Measurements from ENCODE around the gene ZNF521.

The ZNF521 gene

DNA sequence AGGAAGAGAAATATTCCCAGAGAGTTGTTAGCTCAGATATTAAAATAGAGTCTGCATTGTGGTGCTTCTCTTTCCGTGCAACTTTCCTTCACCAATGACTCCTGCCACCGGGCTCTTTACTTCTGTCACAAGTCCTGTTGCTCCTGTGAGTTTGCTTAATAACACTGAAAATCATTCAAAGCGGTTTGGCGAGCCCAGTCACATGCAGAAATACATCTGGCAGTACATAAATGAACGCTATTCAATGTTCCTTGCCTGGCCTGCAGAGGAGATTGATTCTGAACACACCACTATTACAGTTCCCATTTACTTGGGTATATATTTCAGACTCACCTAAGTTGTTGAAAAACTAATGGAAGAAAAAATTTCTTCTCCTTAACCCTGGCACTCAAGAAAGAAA, 276.6 kb downstream of the ZNF521 start:
- Histone ChIP-seq H3K27ac (no peak overlapping the region), H3K27me3 (no peaks in the 10 kb centered on the region), H3K9me3 (no peaks in the 10 kb centered on the region), H3K4me1 (ENCODE audit: control insufficient read depth in 1 of 2, insufficient read depth in 1 of 2, low read depth in 1 of 2, low read length in 1 of 2) (no peaks in the 10 kb centered on the region), H3K4me3 (ENCODE audit: low read depth in 1 of 2, low read length in 1 of 2) (no peak overlapping the region), H3K36me3 (no peaks in the 10 kb centered on the region)
- TF ChIP-seq, protein P1, sequence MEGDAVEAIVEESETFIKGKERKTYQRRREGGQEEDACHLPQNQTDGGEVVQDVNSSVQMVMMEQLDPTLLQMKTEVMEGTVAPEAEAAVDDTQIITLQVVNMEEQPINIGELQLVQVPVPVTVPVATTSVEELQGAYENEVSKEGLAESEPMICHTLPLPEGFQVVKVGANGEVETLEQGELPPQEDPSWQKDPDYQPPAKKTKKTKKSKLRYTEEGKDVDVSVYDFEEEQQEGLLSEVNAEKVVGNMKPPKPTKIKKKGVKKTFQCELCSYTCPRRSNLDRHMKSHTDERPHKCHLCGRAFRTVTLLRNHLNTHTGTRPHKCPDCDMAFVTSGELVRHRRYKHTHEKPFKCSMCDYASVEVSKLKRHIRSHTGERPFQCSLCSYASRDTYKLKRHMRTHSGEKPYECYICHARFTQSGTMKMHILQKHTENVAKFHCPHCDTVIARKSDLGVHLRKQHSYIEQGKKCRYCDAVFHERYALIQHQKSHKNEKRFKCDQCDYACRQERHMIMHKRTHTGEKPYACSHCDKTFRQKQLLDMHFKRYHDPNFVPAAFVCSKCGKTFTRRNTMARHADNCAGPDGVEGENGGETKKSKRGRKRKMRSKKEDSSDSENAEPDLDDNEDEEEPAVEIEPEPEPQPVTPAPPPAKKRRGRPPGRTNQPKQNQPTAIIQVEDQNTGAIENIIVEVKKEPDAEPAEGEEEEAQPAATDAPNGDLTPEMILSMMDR (IDR thresholded peaks at IDR 0.05), result no peak

DNA sequence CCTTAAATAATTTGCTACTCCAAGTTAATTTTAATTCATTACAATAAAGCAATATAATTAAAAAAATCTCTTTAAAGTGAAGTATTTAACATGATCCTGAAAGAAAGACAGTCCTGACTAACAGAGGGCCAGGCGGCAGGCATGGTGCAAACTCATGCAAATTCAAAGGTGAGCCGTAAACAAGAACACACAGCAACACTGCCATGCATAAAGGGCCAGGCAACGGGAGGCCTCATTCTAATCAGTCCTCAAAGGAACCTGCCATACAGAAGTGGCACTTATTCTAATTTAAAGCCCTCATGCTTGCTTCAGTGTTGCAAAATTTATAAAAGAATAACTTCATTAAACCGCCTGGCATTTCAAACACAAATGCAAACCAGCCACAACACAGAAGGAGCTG, 277.0 kb downstream of the ZNF521 start:
- no peaks in the 10 kb centered on the region for H3K36me3 ChIP-seq
- TF ChIP-seq, protein P1 (IDR thresholded peaks at IDR 0.05), result no peak

DNA sequence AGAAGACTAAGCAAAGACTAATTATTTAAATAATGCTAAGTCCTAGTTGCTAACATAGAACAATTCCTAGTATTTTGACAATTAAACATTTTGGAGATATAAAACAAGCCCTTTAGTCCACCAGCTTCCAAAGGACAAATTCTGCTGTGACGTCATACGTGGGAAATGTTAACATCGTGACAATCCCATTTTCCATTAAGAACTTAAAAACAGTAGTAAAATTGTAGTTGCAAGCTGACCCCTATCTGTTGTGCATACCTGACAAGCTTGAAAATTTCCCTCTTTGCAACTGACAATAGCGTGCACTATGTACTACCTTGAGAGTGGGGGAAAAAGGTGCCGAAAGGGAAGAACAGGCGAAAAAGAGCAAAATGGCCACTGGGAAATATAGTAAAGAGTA, 279.8 kb downstream of the ZNF521 start:
- no peaks in the 10 kb centered on the region for H3K36me3 ChIP-seq
- no peaks in the 10 kb centered on the region for H3K27me3 ChIP-seq
- H3K4me1 ChIP-seq (ENCODE audit: control insufficient read depth in 1 of 2, insufficient read depth in 1 of 2, low read depth in 1 of 2, low read length in 1 of 2), result no peaks in the 10 kb centered on the region
- TF ChIP-seq, protein P1 (IDR thresholded peaks at IDR 0.05), result no peak
- H3K4me3 ChIP-seq (ENCODE audit: low read depth in 1 of 2, low read length in 1 of 2), result no peak overlapping the region
- no peak overlapping the region for H3K27ac ChIP-seq
- no peaks in the 10 kb centered on the region for H3K9me3 ChIP-seq

More for the DNA sequence above, 277.0 kb downstream of the ZNF521 start:
- Histone ChIP-seq H3K4me1 (ENCODE audit: control insufficient read depth in 1 of 2, insufficient read depth in 1 of 2, low read depth in 1 of 2, low read length in 1 of 2) (no peaks in the 10 kb centered on the region), H3K9me3 (no peaks in the 10 kb centered on the region), H3K27ac (no peak overlapping the region), H3K4me3 (ENCODE audit: low read depth in 1 of 2, low read length in 1 of 2) (no peak overlapping the region), H3K27me3 (no peaks in the 10 kb centered on the region)

DNA sequence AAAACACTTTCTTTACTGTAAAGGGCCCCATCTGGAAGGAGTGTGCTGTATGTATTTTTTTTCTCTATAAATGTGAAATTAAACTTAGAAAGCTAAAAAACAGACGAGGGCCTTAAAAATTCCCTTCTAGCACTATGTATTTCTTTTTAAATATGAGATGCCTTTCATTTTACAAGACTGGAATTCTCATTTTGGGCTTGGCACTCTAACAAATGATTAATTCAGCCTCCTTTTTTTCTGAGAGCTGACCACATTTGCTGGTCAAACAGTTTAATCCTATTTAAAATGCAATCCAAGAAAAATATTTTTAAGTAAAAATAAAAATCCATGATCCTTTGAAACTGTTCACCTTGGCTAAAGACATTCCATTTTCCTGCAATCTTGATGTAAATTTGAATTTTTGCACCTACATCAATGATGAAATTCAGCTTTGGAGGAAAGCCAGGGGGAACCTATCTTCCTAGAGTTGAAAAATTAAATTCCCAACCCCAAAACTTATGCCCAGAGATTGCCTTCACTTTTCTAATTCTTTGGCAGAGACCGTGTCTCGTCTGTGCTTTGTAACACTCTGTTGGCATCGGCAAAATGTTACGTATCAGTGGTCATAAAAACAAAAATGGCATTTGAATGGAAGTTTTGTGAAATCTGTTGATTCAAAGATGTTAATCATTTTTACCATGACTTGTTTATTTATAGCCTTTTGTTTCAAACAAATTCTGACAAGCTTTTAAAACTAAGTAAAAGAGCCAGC, 284.5 kb downstream of the ZNF521 start:
- Histone ChIP-seq H3K27me3 (no peaks in the 10 kb centered on the region), H3K4me1 (ENCODE audit: control insufficient read depth in 1 of 2, insufficient read depth in 1 of 2, low read depth in 1 of 2, low read length in 1 of 2) (no peaks in the 10 kb centered on the region), H3K4me3 (ENCODE audit: low read depth in 1 of 2, low read length in 1 of 2) (no peak overlapping the region), H3K27ac (no peak overlapping the region), H3K36me3 (no peaks in the 10 kb centered on the region), H3K9me3 (no peaks in the 10 kb centered on the region)
- TF ChIP-seq, protein P1 (IDR thresholded peaks at IDR 0.05), result no peak

DNA sequence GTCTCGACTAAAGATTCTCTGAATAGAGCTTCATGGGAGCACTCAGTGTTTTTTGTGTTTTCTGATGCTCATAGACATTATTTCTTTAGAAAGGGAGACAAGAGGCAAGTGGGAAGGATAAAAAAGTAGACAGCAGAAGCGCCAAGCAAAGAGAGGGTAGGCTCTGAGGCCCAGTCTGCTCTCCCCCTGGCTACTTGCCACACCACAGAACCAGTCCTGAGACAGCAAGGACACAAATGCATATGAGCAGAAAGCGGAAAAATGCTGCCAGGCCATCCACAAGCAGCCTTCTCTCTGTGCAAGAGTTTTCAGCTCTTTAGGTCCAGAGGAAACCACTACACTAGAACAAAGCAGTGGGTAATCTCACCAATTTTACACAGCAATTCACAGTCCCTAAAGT, 285.4 kb downstream of the ZNF521 start:
- TF ChIP-seq, protein P1 (IDR thresholded peaks at IDR 0.05), result no peak
- no peaks in the 10 kb centered on the region for H3K9me3 ChIP-seq
- no peak overlapping the region for H3K27ac ChIP-seq
- no peaks in the 10 kb centered on the region for H3K4me1 ChIP-seq (ENCODE audit: control insufficient read depth in 1 of 2, insufficient read depth in 1 of 2, low read depth in 1 of 2, low read length in 1 of 2)
- H3K27me3 ChIP-seq, result no peaks in the 10 kb centered on the region
- no peaks in the 10 kb centered on the region for H3K36me3 ChIP-seq
- H3K4me3 ChIP-seq (ENCODE audit: low read depth in 1 of 2, low read length in 1 of 2), result no peak overlapping the region

All from neutrophil (primary cell).